Left kidney (tissue), 2 donors: Measurements from ENCODE around the gene DCDC2B. TPM values are rescaled to one million over a fixed set of nuclear protein-coding genes. Genes with fewer than 3 reads are reported as not detected.
A peak's percentile ranks its signal among the peaks of the same experiment; 100 is the strongest.

Experiments used
- DNase-seq: peaks from one replicate; pipeline ENCODE4 v3.0.0-alpha.2; 2013
- polyA plus RNA-seq: library from polyadenylated mRNA; unstranded; fragments of 120-200 nt; gene quantifications from one replicate; pipeline ENCODE4 v1.2.1, GENCODE V29; 2013; ENCODE audit not compliant: insufficient read length

The DCDC2B gene
- polyA plus RNA-seq, 1 donor = 1.9 TPM

- no peak for DNase-seq
These were observed 12.7 kb upstream of the DCDC2B start for GRCh38 chr1:32195972-32196823.

- DNase-seq = no peak
These were observed 11.8 kb upstream of the DCDC2B start for GRCh38 chr1:32197074-32197473.

- no peak for DNase-seq
These were observed 11.1 kb upstream of the DCDC2B start for GRCh38 chr1:32197837-32198236.

GRCh38 chr1:32198237-32199042 lies 10.4 kb upstream of the DCDC2B start:
- DNase-seq = no peak

GRCh38 chr1:32199043-32199716 lies 9.7 kb upstream of the DCDC2B start:
- DNase-seq = no peak

- DNase-seq = no peak
These were observed 9.2 kb upstream of the DCDC2B start for GRCh38 chr1:32199717-32200072.

- peak; percentile 70 for DNase-seq
These were observed 8.5 kb upstream of the DCDC2B start, which contains the start of gene CCDC28B for GRCh38 chr1:32200226-32201010. CCDC28B (plus strand) TSS chr1:32200595; CDS start chr1:32201936, 1,341 bp downstream.

- peak; percentile 59 for DNase-seq
These were observed 7.7 kb upstream of the DCDC2B start for GRCh38 chr1:32201011-32201855.

GRCh38 chr1:32204943-32205361 lies 3.9 kb upstream of the DCDC2B start:
- DNase-seq = no peak

GRCh38 chr1:32205401-32206370 lies 3.2 kb upstream of the DCDC2B start, which contains the start of gene IQCC:
IQCC (plus strand) TSS chr1:32205671; CDS start chr1:32205682, 11 bp downstream.
- DNase-seq = peak; percentile 88

- DNase-seq = no peak
These were observed 420 bp upstream of the DCDC2B start for GRCh38 chr1:32208469-32208868.

- peak; percentile 62 for DNase-seq
These were observed 7.0 kb downstream of the DCDC2B start for GRCh38 chr1:32215629-32216480.

- DNase-seq = no peak
These were observed 7.7 kb downstream of the DCDC2B start for GRCh38 chr1:32216566-32216965.

- no peak for DNase-seq
These were observed 10.1 kb downstream of the DCDC2B start for GRCh38 chr1:32219022-32219421.

GRCh38 chr1:32220746-32221580 lies 12.1 kb downstream of the DCDC2B start:
- DNase-seq = no peak

- no peak for DNase-seq
These were observed 12.7 kb downstream of the DCDC2B start for GRCh38 chr1:32221581-32221979.

GRCh38 chr1:32221980-32222755 lies 13.3 kb downstream of the DCDC2B start, which contains the start of the genes EIF3I and TMEM234:
EIF3I (plus strand) TSS chr1:32222407; CDS start chr1:32222442, 35 bp downstream.
TMEM234 (minus strand) TSS chr1:32222353; CDS start chr1:32222322, 31 bp downstream.
- DNase-seq = peak; percentile 93
